CD4-positive, alpha-beta T cell treated with Interferon alpha-2 for 1 hour (primary cell): ENCODE results near the gene PKP4.

ENCODE experiments used
- DNase-seq, 2 donors: peaks; one replicate each; pipeline ENCODE4 v3.0.0-alpha.2; 2020 to 2022

The PKP4 gene

GRCh38 chr2:158656492-158657229, 199.9 kb downstream of the PKP4 start:
- no peak for DNase-seq

- DNase-seq: no peak
Measured at GRCh38 chr2:158658396-158658795, 201.6 kb downstream of the PKP4 start.

GRCh38 chr2:158659483-158659882, 202.7 kb downstream of the PKP4 start:
- DNase-seq: no peak

GRCh38 chr2:158661231-158661630, 204.5 kb downstream of the PKP4 start:
- no peak for DNase-seq

- no peak for DNase-seq
Measured at GRCh38 chr2:158662421-158662820, 205.7 kb downstream of the PKP4 start.

- no peak for DNase-seq
Measured at GRCh38 chr2:158663796-158664195, 207.0 kb downstream of the PKP4 start.

- no peak for DNase-seq
Measured at GRCh38 chr2:158664987-158665386, 208.2 kb downstream of the PKP4 start.

GRCh38 chr2:158665536-158666302, 209.0 kb downstream of the PKP4 start:
- DNase-seq: no peak

- DNase-seq: no peak
Measured at GRCh38 chr2:158666969-158667368, 210.2 kb downstream of the PKP4 start.

- DNase-seq: no peak
Measured at GRCh38 chr2:158667586-158667985, 210.8 kb downstream of the PKP4 start.

GRCh38 chr2:158668001-158668765, 211.4 kb downstream of the PKP4 start:
- DNase-seq: no peak

- no peak for DNase-seq
Measured at GRCh38 chr2:158670292-158670691, 213.5 kb downstream of the PKP4 start.

- DNase-seq: no peak
Measured at GRCh38 chr2:158671360-158672245, 214.9 kb downstream of the PKP4 start.

GRCh38 chr2:158676295-158676694, 219.5 kb downstream of the PKP4 start:
- DNase-seq: no peak

- DNase-seq: no peak
Measured at GRCh38 chr2:158676696-158677095, 219.9 kb downstream of the PKP4 start.

GRCh38 chr2:158677542-158677941, 220.8 kb downstream of the PKP4 start:
- no peak for DNase-seq

- no peak for DNase-seq
Measured at GRCh38 chr2:158681816-158682215, 225.1 kb downstream of the PKP4 start.

- DNase-seq: no peak
Measured at GRCh38 chr2:158685646-158686045, 228.9 kb downstream of the PKP4 start.

- no peak for DNase-seq
Measured at GRCh38 chr2:158686210-158686691, 229.5 kb downstream of the PKP4 start.

- DNase-seq: no peak
Measured at GRCh38 chr2:158687315-158687714, 230.6 kb downstream of the PKP4 start.

GRCh38 chr2:158688721-158689120, 232.0 kb downstream of the PKP4 start:
- no peak for DNase-seq

- DNase-seq: no peak
Measured at GRCh38 chr2:158689391-158689790, 232.6 kb downstream of the PKP4 start.
